HG02970 (cell line): Measurements from ENCODE around the gene GPS1.

Experiments
- ATAC-seq: cut with Tn5 transposase; IDR thresholded peaks from one replicate; pipeline ENCODE4 v1.9.1; 2021; ENCODE audit warnings: mild to moderate bottlenecking, moderate library complexity, moderate number of reproducible peaks; ENCODE audit not compliant: unreplicated experiment, low FRiP score

The GPS1 gene

DNA sequence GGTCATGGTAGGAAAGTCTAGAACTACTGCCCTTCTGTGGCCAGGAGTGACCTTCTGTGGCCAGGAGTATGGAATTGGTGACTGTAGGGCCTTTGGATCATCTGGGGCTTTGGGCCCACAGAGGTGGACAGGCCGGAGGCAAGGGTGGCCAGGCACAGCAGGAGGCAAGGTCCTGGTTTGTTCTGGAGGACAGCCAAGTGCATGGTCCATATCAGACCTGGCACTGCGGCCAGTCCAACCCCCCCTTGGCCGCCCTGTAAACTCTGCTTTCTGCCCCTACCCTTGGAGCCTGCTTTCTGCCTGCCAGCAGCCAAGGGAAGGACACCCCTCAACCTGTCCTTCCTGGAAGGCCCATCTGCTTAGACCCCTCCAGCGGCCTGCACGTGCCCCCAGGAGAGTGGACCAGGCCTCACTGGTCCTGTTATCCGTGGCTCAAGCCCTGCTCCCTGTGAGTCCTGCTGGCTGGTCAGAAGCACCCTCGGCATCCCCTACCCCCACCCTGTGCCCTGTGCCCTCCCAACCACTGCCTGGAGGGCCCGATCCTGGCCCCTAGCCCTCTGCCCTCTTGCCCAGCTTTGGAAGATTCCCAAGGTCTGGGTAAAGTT lies 11.9 kb upstream of the GPS1 start:
- no peak for ATAC-seq

DNA sequence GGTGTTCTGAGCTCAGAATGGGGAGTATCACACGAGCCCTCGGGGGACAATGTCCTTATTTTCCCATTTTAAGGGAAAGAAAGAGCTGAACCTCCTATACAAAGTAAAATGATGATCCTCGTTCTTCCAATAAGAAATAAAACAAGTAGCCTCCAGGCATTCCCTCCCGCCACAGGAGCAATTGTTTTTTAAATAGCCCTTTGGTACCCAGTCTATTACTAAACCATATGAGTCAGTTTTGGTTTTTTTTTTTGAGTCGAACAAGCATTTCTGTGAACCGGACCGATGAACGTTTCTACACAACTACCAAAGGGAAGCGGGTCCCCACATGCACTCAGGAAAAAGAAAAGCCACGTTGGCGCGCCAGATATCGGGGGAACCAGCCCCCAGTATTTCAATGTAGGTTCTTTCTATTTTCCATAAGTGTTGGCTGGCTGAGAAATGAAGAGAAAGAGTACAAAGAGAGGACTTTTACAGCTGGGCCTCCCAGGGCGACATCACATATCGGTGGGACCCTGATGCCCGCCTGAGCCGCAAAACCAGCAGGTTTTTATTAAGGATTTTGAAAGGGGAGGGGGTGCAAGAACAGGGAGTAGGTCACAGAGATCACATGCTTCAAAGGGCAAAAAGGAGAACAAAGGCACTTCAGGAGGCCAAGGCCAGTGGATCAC lies 10.4 kb upstream of the GPS1 start:
- no peak for ATAC-seq

DNA sequence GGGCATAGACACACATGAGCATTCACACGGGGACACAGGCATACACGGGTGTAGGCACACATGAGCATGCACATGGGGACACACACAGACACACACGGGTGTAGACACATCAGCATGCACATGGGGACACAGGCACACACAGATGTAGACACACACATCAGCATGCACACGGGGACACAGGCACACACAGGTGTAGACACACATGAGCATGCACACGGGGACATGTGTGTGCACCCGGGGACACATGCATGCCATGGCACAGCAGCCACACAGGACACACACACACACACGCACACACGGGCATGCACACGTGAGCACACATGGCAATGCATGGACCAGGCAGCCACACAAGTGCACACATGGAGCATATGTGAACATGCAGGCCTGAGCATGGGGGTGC lies 9.0 kb upstream of the GPS1 start:
- no peak for ATAC-seq

GRCh38 chr17:82043507-82043906 lies 8.2 kb upstream of the GPS1 start:
- no peak for ATAC-seq

DNA sequence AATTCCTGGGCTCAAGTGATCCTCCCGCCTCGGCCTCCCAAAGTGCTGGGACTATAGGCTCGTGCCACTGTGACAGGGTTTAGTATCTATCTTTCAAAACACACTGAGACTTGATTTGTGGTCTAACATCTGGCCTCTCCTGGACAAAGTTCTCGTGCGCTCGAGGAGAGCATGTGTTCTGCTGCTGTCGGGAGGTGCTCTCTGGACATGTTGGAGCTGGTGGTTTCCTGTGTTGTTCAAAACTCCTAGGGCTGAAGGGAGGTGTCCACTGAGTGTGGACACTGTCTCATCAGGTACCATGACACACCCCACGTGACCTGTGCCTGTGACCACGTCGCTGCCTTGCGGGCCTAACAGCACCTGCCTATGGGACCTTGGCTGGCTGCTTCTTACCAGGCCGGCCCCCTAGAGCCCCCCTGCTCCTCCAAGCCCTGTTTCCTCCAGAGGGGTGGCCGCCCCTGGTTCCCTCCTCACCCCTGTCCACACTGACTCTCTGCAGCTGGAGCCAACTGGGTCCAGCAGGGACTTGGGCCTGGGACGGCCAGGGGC lies 5.7 kb upstream of the GPS1 start:
- no peak for ATAC-seq

- ATAC-seq, result no peak
These were observed 4.8 kb upstream of the GPS1 start for GRCh38 chr17:82046903-82047302.

DNA sequence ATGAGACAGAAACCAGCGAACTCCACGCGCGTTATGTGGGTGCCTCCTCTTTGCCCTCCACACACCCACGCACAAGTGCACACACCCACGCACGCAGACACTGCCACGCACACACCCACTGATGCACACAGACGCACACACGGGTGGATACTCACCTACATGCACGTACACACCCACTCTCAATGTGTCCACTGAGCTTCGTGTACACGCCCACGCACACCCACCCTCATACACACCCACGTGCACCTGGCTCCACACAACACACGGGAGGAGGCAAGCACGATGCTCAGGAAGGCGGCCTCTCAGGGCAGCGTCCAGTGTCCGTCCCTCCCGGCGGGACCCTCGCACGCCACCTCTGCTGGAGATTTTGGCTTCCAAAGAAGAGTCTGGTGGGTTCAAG lies 4.3 kb upstream of the GPS1 start:
- ATAC-seq, result no peak

DNA sequence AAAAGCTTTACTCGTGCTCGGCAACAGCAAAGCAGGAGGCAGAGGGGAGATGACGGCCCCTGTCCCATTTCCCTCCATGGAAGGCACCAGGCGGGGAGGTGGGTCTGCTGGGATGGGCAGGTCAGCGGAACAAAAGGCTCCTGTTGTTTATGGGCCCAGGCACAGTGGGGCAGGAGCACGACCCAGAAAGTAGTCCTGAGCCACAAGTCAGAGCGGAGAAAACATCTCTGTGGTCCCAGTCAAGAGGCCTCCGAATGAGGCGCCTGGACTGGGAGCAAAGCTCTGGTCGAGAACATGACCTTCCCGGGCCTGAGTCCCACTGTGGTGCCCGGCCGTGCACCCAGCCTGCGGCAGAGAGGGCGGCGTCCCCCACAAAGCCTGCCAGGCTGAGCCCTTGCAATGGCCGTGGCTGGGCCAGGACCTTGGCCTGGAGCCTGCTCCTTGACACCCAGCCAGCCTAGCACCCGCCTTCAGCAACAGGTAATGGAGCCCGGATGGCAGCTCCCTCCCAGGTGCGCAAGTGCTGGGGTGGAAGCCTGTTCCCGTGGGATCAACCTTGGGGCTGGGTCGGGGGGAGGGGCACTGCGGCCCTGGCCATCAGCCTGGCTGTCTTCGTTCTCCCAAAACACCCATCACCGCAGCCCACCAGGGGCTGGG lies 3.7 kb upstream of the GPS1 start:
- no peak for ATAC-seq

- ATAC-seq, result no peak
These were observed 3.1 kb upstream of the GPS1 start for GRCh38 chr17:82048571-82048971.

GRCh38 chr17:82049106-82049505 lies 2.6 kb upstream of the GPS1 start:
- no peak for ATAC-seq

DNA sequence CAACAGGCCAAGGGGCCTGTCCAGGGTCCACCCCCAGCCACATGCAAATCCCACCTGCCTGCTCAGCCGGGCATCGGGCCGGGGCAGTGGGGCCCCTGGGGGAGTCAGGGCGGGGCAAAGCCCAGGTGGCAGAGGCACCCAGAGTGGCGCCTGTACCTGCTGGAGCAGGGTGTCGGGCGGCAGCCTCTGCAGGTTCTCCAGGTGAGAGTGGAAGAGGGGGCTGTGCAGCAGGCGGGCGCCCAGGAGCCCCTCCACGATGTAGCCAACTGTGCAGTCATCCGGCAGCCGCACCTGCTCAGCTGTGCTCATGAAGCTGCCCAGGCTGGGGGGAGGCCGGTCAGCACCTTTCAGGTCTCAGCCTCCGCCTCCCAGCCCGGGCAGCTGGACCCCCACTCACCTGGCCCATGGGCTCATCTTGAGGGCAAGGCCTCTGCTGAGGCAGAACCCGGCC lies 2.2 kb upstream of the GPS1 start:
- ATAC-seq, result no peak

GRCh38 chr17:82050152-82050760 lies 1.4 kb upstream of the GPS1 start:
- no peak for ATAC-seq

- no peak for ATAC-seq
These were observed 697 bp upstream of the GPS1 start for GRCh38 chr17:82050761-82051641.

GRCh38 chr17:82052638-82053059 lies 951 bp downstream of the GPS1 start:
- ATAC-seq, result no peak

- ATAC-seq, result no peak
These were observed 1.4 kb downstream of the GPS1 start for GRCh38 chr17:82053130-82053529.

GRCh38 chr17:82053556-82054263 lies 2.0 kb downstream of the GPS1 start:
- ATAC-seq, result no peak

- ATAC-seq, result no peak
These were observed 2.8 kb downstream of the GPS1 start for GRCh38 chr17:82054351-82055022.

- ATAC-seq, result no peak
These were observed 3.6 kb downstream of the GPS1 start for GRCh38 chr17:82055023-82055964.
